AG09309 (cell line): Measurements from ENCODE around the gene ZBTB43.
"Not testable (repeated sequence)": the region's sequence is repeated elsewhere in the genome, so short reads cannot be mapped to it uniquely, and the experiment has no call there.

Experiments
- DNase-seq: peaks from one replicate; pipeline ENCODE4 v3.0.0-alpha.2; 2010; ENCODE audit warnings: low read depth
- H3K4me3 ChIP-seq: 2 replicates; pipeline ENCODE4 v1.5.1; 2011; ENCODE audit warnings: mild to moderate bottlenecking, low read depth, low read length, moderate library complexity; ENCODE audit not compliant: control insufficient read depth
- TF ChIP-seq, protein P1 (sequence below): IDR thresholded peaks from 2 replicates; pipeline ENCODE4 v1.5.1; 2011; ENCODE audit warnings: mild to moderate bottlenecking, low read depth, low read length, inconsistent platforms; ENCODE audit not compliant: insufficient read depth, control insufficient read depth; ENCODE audit errors: missing control alignments

Gene ZBTB43

GRCh38 chr9:126802318-126803059, 2.4 kb upstream of the ZBTB43 start:
- no peak overlapping the region for H3K4me3 ChIP-seq
- TF ChIP-seq, protein P1, sequence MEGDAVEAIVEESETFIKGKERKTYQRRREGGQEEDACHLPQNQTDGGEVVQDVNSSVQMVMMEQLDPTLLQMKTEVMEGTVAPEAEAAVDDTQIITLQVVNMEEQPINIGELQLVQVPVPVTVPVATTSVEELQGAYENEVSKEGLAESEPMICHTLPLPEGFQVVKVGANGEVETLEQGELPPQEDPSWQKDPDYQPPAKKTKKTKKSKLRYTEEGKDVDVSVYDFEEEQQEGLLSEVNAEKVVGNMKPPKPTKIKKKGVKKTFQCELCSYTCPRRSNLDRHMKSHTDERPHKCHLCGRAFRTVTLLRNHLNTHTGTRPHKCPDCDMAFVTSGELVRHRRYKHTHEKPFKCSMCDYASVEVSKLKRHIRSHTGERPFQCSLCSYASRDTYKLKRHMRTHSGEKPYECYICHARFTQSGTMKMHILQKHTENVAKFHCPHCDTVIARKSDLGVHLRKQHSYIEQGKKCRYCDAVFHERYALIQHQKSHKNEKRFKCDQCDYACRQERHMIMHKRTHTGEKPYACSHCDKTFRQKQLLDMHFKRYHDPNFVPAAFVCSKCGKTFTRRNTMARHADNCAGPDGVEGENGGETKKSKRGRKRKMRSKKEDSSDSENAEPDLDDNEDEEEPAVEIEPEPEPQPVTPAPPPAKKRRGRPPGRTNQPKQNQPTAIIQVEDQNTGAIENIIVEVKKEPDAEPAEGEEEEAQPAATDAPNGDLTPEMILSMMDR = no peak
- DNase-seq = no peak

DNA sequence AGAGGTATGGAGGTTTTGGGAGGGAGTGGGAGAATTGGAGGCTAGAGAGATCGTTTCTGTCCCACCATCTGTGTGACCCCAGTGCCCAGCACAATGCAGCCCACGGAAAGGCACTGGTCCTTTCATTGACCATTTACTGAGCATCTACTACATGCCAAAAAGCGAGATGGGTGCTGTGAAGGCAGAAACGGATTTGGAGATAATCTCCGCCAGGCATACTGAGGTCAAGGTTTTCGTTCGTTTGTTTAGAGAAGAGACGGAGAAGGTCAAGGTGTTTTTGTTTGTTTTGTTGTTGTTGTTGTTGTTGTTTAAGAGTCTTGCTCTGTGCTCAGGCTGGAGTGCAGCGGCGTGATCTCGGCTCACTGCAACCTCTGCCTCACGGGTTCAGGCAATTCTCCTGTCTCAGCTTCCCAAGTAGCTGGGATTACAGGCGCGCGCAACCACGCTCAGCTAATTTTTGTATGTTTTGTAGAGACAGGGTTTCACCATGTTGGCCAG, 593 bp upstream of the ZBTB43 start:
- H3K4me3 ChIP-seq = peak overlapping the region; percentile 92
- TF ChIP-seq, protein P1 = no peak
- DNase-seq = no peak

GRCh38 chr9:126805554-126806262, 868 bp downstream of the ZBTB43 start:
- TF ChIP-seq, protein P1 = no peak
- DNase-seq = no peak
- peak overlapping the region; percentile 92 for H3K4me3 ChIP-seq

DNA sequence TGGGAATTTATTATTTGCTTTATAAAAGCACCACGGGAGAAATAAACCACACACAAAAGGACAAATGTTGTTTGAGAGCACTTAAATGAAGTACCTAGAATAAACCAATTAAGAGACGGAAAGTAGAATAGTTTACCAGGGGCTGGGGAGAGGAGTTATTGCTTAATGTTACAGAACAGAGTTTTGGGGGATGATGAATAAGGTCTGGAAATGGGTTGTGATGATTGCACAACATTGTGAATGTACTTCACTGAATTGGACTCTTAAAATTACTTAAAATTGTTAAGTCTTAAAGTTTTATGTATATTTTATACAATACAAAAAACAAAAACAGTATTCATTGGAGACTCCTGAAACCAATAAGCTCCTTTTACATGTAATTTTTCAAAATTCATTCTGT, 1.5 kb downstream of the ZBTB43 start:
- DNase-seq = no peak
- TF ChIP-seq, protein P1 = no peak
- no peak overlapping the region; the same call in 1 of the 2 replicates for H3K4me3 ChIP-seq

GRCh38 chr9:126809068-126809467, 4.2 kb downstream of the ZBTB43 start:
- TF ChIP-seq, protein P1 = no peak
- H3K4me3 ChIP-seq = no peak overlapping the region
- no peak for DNase-seq

DNA sequence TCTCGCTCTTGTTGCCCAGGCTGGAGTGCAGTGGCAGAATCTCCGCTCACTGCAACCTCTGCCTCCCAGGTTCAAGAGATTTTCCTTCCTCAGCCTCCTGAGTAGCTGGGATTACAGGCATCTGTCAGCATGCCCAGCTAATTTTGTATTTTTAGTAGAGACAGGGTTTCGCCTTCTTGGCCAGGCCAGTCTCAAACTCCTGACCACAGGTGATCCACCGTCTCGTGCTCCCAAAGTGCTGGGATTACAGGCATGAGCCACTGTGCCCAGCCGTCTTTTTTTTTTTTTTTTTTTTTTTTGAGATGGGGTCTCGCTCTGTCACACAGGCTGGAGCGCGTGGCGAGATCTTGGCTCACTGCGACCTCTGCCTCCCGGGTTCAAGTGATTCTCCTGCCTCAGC, 5.4 kb downstream of the ZBTB43 start:
- not testable (repeated sequence) for H3K4me3 ChIP-seq, DNase-seq

DNA sequence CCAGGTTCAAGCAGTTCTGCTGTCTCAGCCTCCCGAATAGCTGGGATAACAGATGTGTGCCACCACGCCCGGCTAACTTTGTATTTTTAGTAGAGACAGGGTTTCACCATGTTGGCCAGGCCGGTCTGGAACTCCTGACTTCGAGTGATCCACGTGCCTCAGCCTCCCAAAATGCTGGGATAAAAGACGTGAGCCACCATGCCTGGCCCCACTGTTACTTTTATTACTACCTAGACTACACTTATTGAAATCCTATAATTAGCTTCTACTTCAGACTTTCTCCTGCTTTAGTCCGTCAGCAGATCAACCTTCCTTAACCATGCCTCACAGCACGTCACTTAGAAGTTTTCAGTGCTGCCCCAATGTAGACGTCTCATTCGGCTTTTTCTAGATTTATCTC, 8.2 kb downstream of the ZBTB43 start:
- no peak overlapping the region for H3K4me3 ChIP-seq
- TF ChIP-seq, protein P1 = no peak
- DNase-seq = no peak
